ENCODE results near the gene UBR3. TPM values are rescaled to one million over a fixed set of nuclear protein-coding genes. Genes with fewer than 3 reads are reported as not detected.

The UBR3 gene
- total RNA-seq, 1 experiment from 2014 or later: 21.9 TPM

DNA sequence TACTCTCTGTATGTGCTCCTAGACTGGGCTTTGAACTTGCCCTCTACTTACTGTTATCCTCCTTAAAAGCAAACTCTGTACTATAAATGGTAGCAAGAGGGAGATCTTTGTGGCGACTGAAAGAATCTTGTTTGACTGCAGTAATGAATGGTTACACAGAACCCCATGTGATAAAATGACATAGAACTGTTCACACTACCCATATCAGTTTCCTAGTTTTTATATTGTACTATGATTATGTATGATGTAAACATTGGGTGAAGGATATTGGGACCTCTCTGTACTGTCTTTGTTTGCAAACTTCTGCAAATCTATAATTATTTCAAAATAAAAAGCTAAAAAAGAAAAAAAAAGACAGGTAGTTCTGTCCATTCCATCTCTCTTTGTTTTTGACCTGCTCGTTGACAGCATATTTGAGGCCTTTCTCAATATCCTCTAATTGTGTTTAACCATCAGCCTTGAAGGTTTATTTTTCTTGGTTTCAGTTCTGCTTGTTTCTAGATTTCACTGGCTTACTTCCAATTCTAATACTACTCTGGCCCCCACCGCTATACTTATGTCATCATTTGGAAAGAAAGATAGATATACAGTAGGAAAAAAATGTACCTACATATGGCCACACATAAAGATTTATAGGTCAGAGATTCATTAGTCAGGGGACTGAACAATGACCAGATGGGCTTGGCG lies 271.5 kb downstream of the UBR3 start:
- H3K23ac ChIP-seq (ENCODE audit: insufficient read length, low read depth, low read length): no peak overlapping the region
- no peak overlapping the region for H2BK15ac ChIP-seq (ENCODE audit: low read depth, low read length)
- H3K9ac ChIP-seq (ENCODE audit: extremely low read depth, insufficient read length, low read length): no peak overlapping the region
- no peak overlapping the region for H4K91ac ChIP-seq (ENCODE audit: insufficient read length, low read depth, low read length)
- WGBS (ENCODE audit: extremely low coverage, insufficient read length, low lambda C conversion rate): no CpG with 5 or more reads among the region's 4 CpGs
- no peak overlapping the region for H2BK12ac ChIP-seq (ENCODE audit: insufficient read length, low read depth, low read length)
- no peak overlapping the region for H2BK20ac ChIP-seq (ENCODE audit: low read depth, low read length, poor library complexity, severe bottlenecking)
- H3K4me2 ChIP-seq (ENCODE audit: insufficient read depth, insufficient read length, low read length): no peak overlapping the region
- no peaks in the 10 kb centered on the region for H4K20me1 ChIP-seq (ENCODE audit: control insufficient read depth, insufficient read depth, insufficient read length)
- H3K9me3 ChIP-seq (ENCODE audit: control insufficient read depth, low read depth, low read length): no peaks in the 10 kb centered on the region
- H2AFZ ChIP-seq (ENCODE audit: low read length): no peak overlapping the region
- H3K27ac ChIP-seq (ENCODE audit: insufficient read length, low read depth, low read length): no peak overlapping the region
- no peaks in the 10 kb centered on the region for H3K79me2 ChIP-seq (ENCODE audit: insufficient read depth, low read length)
- Mint-ChIP-seq H3K4me1 (no peaks in the 10 kb centered on the region), H3K9me3 (peaks cover 8 to 12% of the 10 kb centered on the region in 2 experiments; a peak in 4 of 5 replicates), H3K27ac (no peak overlapping the region), H3K4me3 (no peak overlapping the region), H3K36me3 (ENCODE audit: insufficient read depth in 1 of 3, low read depth in 3 of 3) (peaks cover 0 to 18% (median 6%) of the 10 kb centered on the region in 3 experiments; a peak in 4 of 7 replicates), H3K27me3 (ENCODE audit: low read depth) (no peaks in the 10 kb centered on the region)
- no peak overlapping the region for H2BK5ac ChIP-seq (ENCODE audit: insufficient read length, low read length)
- no peak overlapping the region for H3T11ph ChIP-seq (ENCODE audit: low read length)
- no peaks in the 10 kb centered on the region for H3K79me1 ChIP-seq (ENCODE audit: insufficient read depth, low read depth, low read length, poor library complexity, severe bottlenecking)
- no peaks in the 10 kb centered on the region for H3K23me2 ChIP-seq (ENCODE audit: insufficient read length, low read depth, low read length, poor library complexity, severe bottlenecking)
- no peak overlapping the region for H3K4ac ChIP-seq (ENCODE audit: low read depth, low read length)
- no peak overlapping the region for H4K8ac ChIP-seq (replicated peaks; ENCODE audit: insufficient read length, low read depth, low read length)
- H2AK5ac ChIP-seq (ENCODE audit: insufficient read length, low read length): no peak overlapping the region
- no peak overlapping the region for H2BK120ac ChIP-seq (ENCODE audit: low read depth, low read length, poor library complexity, severe bottlenecking)
- no peak overlapping the region for H3K14ac ChIP-seq (ENCODE audit: insufficient read depth, low read length)
- no peak for DNase-seq
- H3K18ac ChIP-seq (ENCODE audit: insufficient read length, low read depth, low read length): no peak overlapping the region
- H3K4me1 ChIP-seq (ENCODE audit: insufficient read depth, low read length): no peaks in the 10 kb centered on the region
- H4K5ac ChIP-seq (ENCODE audit: insufficient read length, low read depth, low read length): no peak overlapping the region
- H3K27me3 ChIP-seq (ENCODE audit: insufficient read depth, low read length): no peaks in the 10 kb centered on the region
- no peak overlapping the region for H3K56ac ChIP-seq (ENCODE audit: insufficient read length, low read depth, low read length)
- TF ChIP-seq, protein P1, sequence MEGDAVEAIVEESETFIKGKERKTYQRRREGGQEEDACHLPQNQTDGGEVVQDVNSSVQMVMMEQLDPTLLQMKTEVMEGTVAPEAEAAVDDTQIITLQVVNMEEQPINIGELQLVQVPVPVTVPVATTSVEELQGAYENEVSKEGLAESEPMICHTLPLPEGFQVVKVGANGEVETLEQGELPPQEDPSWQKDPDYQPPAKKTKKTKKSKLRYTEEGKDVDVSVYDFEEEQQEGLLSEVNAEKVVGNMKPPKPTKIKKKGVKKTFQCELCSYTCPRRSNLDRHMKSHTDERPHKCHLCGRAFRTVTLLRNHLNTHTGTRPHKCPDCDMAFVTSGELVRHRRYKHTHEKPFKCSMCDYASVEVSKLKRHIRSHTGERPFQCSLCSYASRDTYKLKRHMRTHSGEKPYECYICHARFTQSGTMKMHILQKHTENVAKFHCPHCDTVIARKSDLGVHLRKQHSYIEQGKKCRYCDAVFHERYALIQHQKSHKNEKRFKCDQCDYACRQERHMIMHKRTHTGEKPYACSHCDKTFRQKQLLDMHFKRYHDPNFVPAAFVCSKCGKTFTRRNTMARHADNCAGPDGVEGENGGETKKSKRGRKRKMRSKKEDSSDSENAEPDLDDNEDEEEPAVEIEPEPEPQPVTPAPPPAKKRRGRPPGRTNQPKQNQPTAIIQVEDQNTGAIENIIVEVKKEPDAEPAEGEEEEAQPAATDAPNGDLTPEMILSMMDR (conservative IDR thresholded peaks at IDR 0.05): no peak

Measured in H9 (cell line).